ENCODE results near the gene MALRD1. TPM values are rescaled to one million over a fixed set of nuclear protein-coding genes. Genes with fewer than 3 reads are reported as not detected.

The MALRD1 gene
- total RNA-seq, 1 experiment from 2014 or later, result not detected

DNA sequence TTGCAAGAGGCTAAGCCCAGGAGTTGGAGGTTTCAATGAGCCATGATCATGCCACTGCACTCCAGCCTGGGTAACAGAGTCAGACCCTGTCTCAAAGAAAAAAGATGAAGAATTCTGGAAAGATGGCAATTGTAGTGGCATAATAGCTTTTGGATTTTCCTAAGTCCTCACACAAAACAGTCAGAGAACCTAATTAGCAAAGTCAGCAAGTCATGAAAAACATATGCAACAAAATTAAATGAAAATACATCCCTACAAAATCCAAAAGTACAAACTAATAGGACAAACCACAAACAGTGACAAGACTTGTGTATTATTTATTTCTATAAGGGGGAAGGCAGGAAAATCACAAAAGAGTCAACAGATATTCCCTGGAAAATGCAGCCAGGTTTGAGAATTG, 405.4 kb downstream of the MALRD1 start:
- no TSS peak for BruUV-seq (replicated peaks)
- Histone ChIP-seq H3K4me1 (ENCODE audit: control insufficient read depth, insufficient read depth, low read length) (no peaks in the 10 kb centered on the region), H3K9me3 (ENCODE audit: control insufficient read depth, insufficient read depth, low read depth, low read length) (no peaks in the 10 kb centered on the region), H3K27ac (ENCODE audit: low read length) (no peak overlapping the region), H3K36me3 (ENCODE audit: control insufficient read depth, insufficient read depth, low read length) (no peaks in the 10 kb centered on the region), H3K4me3 (ENCODE audit: low read depth in 2 of 2, low read length in 2 of 2) (no peak overlapping the region), H3K27me3 (ENCODE audit: control insufficient read depth, insufficient read depth, low read length) (no peaks in the 10 kb centered on the region)
- DNase-seq (ENCODE audit: low read depth, low spot score), result no peak
- POLR2A ChIA-PET, result no interaction called here
- ATAC-seq, result no peak
- in situ Hi-C loops (cut with HindIII; ENCODE audit: low pct_unique_long_range_greater_than_20kb, low sequenced_read_pairs), result no loop called here
- TF ChIP-seq, protein P1, sequence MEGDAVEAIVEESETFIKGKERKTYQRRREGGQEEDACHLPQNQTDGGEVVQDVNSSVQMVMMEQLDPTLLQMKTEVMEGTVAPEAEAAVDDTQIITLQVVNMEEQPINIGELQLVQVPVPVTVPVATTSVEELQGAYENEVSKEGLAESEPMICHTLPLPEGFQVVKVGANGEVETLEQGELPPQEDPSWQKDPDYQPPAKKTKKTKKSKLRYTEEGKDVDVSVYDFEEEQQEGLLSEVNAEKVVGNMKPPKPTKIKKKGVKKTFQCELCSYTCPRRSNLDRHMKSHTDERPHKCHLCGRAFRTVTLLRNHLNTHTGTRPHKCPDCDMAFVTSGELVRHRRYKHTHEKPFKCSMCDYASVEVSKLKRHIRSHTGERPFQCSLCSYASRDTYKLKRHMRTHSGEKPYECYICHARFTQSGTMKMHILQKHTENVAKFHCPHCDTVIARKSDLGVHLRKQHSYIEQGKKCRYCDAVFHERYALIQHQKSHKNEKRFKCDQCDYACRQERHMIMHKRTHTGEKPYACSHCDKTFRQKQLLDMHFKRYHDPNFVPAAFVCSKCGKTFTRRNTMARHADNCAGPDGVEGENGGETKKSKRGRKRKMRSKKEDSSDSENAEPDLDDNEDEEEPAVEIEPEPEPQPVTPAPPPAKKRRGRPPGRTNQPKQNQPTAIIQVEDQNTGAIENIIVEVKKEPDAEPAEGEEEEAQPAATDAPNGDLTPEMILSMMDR (IDR thresholded peaks at IDR 0.05), result no peak
- TF ChIP-seq TCF7L2 (IDR thresholded peaks at IDR 0.05; ENCODE audit: low read depth, low read length), result no peak
- TF ChIP-seq, protein P2, sequence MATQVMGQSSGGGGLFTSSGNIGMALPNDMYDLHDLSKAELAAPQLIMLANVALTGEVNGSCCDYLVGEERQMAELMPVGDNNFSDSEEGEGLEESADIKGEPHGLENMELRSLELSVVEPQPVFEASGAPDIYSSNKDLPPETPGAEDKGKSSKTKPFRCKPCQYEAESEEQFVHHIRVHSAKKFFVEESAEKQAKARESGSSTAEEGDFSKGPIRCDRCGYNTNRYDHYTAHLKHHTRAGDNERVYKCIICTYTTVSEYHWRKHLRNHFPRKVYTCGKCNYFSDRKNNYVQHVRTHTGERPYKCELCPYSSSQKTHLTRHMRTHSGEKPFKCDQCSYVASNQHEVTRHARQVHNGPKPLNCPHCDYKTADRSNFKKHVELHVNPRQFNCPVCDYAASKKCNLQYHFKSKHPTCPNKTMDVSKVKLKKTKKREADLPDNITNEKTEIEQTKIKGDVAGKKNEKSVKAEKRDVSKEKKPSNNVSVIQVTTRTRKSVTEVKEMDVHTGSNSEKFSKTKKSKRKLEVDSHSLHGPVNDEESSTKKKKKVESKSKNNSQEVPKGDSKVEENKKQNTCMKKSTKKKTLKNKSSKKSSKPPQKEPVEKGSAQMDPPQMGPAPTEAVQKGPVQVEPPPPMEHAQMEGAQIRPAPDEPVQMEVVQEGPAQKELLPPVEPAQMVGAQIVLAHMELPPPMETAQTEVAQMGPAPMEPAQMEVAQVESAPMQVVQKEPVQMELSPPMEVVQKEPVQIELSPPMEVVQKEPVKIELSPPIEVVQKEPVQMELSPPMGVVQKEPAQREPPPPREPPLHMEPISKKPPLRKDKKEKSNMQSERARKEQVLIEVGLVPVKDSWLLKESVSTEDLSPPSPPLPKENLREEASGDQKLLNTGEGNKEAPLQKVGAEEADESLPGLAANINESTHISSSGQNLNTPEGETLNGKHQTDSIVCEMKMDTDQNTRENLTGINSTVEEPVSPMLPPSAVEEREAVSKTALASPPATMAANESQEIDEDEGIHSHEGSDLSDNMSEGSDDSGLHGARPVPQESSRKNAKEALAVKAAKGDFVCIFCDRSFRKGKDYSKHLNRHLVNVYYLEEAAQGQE (IDR thresholded peaks at IDR 0.05; ENCODE audit: insufficient read depth in 1 of 2, low read depth in 2 of 2, low read length in 1 of 2), result no peak
- CTCF ChIA-PET, result no interaction called here
- intact Hi-C loops (cut with micrococcal nuclease; ENCODE audit: unreplicated experiment), result no loop called here

DNA sequence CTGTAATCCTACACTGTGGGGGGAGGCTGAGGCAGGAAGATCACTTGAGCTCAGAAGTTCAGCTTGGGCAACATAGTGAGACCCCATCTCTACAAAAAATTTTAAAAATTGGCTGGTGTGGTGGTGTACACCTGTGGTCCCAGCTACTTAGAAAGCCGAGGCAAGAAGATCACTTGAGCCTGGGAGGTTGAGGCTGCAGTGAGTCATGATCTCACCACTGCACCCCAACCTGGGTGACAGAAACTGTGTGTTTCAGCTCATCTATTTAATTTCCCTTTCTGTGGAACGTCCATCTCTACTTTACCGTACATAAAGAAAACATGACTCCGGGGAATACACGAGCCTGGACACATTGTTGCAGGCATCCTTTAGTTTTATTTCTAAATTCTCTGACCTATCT, 413.0 kb downstream of the MALRD1 start:
- DNase-seq (ENCODE audit: low read depth, low spot score), result no peak
- Histone ChIP-seq H3K27ac (ENCODE audit: low read length) (no peak overlapping the region), H3K4me1 (ENCODE audit: control insufficient read depth, insufficient read depth, low read length) (no peaks in the 10 kb centered on the region), H3K9me3 (ENCODE audit: control insufficient read depth, insufficient read depth, low read depth, low read length) (no peaks in the 10 kb centered on the region), H3K27me3 (ENCODE audit: control insufficient read depth, insufficient read depth, low read length) (no peaks in the 10 kb centered on the region), H3K36me3 (ENCODE audit: control insufficient read depth, insufficient read depth, low read length) (no peaks in the 10 kb centered on the region), H3K4me3 (ENCODE audit: low read depth in 2 of 2, low read length in 2 of 2) (no peak overlapping the region)
- in situ Hi-C loops (cut with HindIII; ENCODE audit: low pct_unique_long_range_greater_than_20kb, low sequenced_read_pairs), result no loop called here
- no peak for TF ChIP-seq SIN3A (IDR thresholded peaks at IDR 0.05; ENCODE audit: borderline replicate concordance, insufficient read depth, low read depth, low read length)
- TF ChIP-seq, protein P1 (IDR thresholded peaks at IDR 0.05), result no peak
- no peak for TF ChIP-seq POLR2AphosphoS5 (IDR thresholded peaks at IDR 0.05; ENCODE audit: low read depth, low read length)
- TF ChIP-seq TCF7L2 (IDR thresholded peaks at IDR 0.05; ENCODE audit: low read depth, low read length), result no peak
- TF ChIP-seq, protein P2 (IDR thresholded peaks at IDR 0.05; ENCODE audit: insufficient read depth in 1 of 2, low read depth in 2 of 2, low read length in 1 of 2), result no peak
- intact Hi-C loops (cut with micrococcal nuclease; ENCODE audit: unreplicated experiment), result no loop called here
- ChIA-PET POLR2A (no interaction called here), CTCF (no interaction called here)
- ATAC-seq, result no peak
- no TSS peak for BruUV-seq (replicated peaks)

Data from Panc1 (cell line).